HG03558 (cell line): ENCODE data around the gene AARS2.
"Not testable (repeated sequence)": the region's sequence is repeated elsewhere in the genome, so short reads cannot be mapped to it uniquely, and the experiment has no call there.

Source experiments
- ATAC-seq: cut with Tn5 transposase; IDR thresholded peaks from one replicate; pipeline ENCODE4 v1.9.1; 2021; ENCODE audit warnings: moderate number of reproducible peaks; ENCODE audit not compliant: unreplicated experiment; ENCODE audit errors: extremely low read depth

Gene AARS2

DNA sequence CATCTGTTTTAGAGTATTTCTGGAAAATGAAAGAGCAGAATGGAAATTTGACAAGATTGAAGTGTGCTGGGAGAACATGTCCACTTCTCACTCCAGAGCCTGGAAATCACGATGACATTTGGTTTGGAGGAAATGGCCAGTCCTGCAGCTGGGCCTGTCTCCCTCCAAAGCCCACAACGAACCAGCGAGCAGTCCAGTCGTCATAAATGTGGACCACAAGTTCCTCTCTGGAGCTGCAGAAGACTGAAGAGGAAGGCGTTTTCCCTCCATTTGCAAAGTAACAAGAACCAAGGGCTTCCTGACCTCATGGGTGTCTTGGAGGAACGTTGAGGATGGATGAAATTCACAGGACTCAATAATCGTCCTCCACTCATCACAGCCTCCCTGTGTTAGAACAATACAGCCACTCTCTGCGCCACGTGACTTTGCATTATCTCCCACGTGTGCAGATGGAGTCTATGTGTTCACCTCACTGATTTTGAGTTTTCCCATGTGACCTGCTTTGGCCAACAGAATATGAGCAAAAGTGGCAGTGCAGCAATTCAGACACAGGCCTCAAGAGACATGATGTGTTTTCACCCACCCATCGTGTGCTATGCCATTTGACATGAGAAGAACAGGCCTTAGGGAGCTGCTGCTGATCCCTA is 20.2 kb upstream of the AARS2 start:
- no peak for ATAC-seq

DNA sequence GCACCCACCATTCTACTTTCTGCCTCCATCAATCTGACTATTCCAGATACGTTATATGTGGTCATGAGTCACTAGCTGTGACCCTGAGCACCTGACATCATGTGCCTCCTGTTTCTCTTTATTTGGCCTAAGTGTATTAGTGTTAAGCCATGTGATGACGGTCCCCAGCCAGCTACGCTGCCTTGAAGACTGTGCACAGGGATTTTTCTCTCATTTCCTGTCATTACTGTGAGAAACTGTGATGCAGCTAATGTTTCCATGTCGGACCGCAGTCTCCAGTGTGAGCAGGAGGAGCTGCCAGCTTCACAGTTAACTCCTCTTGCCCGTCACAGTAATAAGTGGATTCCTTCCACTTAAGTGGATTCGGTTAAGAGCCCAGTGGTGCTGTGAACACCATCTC is 19.4 kb upstream of the AARS2 start:
- ATAC-seq, result no peak

DNA sequence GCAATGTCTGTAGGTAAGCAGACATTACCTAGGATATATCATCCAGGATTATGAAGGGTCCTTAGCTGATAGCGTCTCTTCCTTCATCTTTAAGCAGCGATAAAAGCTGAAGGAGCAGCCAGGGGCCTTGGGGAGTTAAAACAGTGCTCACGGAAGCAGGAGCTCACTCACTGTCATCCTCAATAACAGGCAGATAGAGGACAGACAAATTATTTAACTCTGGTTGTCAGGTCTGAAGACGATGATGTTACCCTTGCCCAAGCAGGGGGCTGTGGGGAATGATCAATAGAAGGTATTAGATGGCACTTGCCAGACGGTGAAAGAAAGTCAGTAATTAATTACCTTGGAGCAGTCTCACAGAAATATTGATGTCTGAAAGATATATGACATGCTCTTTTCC is 16.7 kb upstream of the AARS2 start:
- no peak for ATAC-seq

DNA sequence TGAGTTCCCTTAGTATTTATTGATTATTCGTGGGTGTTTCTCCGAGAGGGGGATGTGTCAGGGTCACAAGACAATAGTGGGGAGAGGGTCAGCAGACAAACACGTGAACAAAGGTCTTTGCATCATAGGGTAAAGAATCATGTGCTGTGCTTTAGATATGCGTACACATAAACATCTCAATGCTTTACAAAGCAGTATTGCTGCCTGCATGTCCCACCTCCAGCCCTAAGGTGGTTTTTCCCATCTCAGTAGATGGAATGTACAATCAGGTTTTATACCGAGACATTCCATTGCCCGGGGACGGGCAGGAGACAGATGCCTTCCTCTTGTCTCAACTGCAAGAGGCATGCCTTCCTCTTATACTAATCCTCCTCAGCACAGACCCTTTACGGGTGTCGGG is 15.1 kb upstream of the AARS2 start:
- not testable (repeated sequence) for ATAC-seq

DNA sequence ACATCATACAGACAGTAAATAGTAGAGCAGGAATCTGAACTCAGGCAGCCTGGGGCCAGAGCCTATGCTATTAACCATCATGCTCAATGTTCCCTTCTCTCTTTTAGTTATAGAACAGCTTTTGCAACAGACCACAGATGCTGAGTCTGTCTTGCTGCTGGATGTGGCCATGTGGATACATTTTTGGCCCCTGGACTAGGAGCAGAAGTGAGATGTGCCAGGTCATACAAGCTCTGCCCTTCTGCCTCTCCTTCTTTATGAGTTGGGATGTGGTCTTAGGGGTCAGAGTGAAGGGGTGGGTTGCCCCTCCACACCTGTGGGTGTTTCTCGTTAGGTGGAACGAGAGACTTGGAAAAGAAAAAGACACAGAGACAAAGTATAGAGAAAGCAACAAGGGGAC is 14.6 kb upstream of the AARS2 start:
- no peak for ATAC-seq

DNA sequence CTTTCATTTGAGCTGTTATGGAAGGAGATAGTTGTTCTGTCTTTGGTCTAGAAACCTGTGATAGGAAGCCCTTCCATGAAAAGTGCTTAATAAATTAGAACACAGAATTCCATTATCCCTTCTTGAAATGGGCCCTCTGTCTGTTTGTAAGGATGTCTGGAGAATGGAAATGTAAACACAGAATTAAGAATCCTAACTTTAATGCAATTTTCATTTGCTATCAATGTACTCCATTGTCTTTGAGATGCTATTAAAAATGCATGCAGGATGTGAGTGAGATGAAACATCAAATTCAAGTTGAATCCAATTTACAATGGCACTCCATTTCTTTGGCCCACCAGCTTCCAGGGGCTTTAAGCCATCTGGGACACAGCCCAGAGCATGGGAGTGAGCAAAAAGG is 13.9 kb upstream of the AARS2 start:
- ATAC-seq, result no peak

DNA sequence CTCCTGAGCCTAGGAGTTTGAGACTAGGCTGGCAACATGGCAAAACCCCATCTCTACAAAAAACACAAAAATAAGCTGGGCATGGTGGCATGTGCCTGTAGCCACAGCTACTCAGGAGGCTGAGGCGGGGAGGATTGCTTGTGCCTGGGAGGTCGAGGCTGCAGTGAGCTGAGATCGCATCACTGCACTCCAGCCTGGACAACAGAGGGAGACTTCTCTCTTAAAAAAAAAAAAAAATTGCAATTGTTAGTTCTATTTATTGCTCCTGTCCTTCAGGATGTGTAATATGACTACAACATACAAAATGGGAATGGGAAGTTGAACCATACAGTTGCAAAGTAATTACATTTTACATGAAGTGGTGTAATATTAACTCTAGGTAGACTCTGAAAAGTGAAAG is 8.1 kb upstream of the AARS2 start:
- no peak for ATAC-seq

DNA sequence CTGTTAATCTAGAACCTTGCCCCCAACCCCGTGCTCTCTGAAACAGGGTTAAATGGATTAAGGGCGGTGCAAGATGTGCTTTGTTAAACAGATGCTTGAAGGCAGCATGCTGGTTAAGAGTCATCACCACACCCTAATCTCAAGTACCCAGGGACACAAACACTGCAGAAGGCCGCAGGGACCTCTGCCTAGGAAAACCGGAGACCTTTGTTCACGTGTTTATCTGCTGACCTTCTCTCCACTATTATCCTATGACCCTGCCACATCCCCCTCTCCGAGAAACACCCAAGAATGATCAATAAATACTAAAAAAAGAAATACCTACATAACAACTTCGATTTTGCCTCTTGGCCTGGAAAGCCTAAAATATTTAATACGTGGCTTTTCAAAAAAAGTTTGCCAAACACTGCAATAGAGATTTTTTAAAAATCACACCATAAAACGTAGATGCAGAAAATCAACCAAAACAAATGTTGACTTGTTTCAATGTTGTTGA is 4.0 kb upstream of the AARS2 start:
- ATAC-seq, result not testable (repeated sequence)

DNA sequence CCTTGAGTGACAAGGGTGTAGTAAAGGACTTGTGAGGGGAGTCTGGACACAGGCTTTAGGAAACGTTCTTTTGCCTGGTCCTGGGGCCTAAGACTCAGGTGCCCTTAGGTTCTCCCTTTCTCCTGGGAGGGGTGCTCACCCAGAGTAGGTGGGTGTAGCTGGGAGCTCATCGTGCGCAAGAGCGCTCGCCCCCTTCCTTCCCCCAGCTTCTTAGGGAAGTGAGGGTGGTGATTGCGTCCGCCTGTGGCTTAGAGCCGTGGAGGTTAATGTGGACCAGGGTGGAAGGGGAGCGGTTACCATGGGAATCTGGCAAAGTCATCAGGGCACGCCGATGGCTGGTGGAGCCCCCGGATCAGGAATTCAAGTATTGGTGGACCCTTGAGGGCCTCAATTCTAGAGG is 3.3 kb upstream of the AARS2 start:
- no peak for ATAC-seq

DNA sequence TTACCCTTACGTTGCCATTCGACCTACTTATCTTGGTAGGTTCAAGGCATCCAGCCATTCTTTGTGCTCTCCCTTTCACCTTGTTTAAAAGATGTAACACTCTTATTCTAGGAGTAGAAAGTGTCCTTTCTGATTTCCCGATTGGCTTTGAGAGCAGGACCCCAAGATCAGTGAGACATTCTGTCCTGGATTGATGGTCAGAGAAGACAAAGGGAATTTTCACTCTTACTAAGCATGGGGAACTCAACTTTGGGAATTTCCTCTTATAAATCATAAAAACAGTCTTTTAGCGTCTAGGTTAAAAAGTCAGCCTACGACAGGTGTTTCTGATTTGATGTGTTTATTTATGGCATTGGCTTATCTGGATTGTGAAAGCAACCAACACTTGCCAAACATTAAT is 2.8 kb upstream of the AARS2 start:
- ATAC-seq, result no peak

DNA sequence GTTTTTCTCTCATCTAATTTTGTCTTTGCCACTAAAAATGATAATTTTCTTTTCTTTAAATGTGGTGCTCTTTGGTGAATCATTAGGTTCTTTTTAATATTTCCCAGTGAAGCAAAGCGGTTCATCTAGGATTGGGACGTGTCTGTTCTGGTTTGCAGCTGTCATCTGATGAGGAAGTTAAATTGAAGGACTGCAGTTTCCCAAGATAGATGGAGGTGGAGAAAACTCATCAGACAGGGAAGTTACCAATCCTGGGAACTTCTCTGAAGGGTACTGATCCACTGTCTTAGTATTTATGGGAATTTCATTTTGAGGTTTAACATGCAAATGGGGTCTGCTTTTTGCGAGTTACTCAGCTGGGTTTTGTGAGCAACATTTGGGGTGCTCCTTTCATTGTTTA is 2.4 kb upstream of the AARS2 start:
- no peak for ATAC-seq

DNA sequence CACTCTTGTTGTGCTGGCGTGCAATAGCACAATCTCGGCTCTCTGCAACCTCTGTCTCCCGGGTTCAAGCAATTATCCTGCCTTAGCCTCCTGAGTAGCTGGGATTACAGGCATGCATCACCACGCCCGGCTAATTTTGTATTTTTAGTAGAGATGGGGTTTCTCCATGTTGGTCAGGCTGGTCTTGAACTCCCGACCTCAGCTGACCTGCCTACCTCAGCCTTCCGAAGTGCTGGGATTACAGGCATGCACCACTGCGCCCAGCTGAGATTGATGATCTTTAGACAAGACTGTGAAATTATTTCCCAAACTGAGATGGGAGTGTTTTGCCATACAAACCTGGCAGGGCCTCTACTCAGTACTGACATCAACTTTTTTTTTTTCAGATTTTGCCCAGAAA is 1.5 kb upstream of the AARS2 start:
- not testable (repeated sequence) for ATAC-seq

DNA sequence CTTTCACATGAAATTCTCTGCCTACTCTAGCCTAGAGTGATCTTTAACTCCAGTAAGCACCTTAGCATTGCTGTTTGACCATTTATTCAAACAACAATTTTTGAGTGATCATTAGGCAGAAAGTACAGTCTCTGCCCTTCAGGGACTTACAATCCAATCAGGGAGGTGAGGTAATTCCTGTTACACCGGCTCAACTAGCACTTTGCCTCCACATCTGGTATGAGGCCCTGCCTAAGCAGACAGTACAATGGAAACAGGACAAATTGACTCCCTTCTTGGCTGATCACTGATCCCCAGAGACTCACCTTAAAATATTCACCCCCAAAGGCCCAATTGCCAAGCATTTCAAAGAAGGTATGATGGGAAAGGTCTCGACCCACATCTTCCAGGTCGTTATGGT is 1.4 kb downstream of the AARS2 start:
- no peak for ATAC-seq

DNA sequence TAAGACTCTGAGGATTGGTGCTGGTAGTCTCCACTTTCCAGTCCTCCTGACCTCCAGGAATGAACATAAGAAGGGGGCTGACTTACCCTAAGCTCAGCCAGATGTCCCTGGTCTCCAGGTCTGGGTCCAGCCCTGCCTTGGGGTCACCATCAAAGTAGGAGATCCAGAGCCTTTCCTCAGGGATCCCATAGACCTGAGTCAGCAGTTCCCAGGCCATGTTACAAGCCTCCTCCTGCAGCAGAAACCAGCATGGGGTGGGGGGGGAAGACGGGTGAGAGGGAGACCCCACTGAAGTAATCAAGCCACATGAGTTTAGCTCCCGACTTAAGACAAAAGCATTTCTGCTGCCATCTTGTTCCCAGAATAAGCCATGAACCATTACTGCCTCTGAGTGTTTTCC is 1.8 kb downstream of the AARS2 start:
- no peak for ATAC-seq

DNA sequence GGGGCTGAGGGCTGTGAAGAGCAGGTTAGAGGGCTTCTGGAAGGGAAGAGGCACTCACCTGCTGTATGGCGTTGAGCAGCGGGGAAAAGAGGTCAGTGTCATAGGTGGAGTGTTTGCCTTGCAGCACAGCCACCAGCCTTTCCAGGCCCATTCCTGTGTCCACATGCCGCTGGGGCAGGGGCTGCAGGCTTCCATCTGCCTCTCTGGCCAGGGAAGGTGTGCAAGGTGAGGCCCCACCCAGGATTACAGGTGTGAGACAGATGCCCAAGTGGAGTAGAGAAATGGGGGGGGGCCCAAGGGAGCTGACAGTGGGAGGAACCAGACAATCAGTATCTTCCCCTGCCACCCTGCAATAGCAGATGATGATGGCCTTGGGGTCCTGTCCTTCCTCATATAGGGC is 2.9 kb downstream of the AARS2 start:
- ATAC-seq, result no peak

DNA sequence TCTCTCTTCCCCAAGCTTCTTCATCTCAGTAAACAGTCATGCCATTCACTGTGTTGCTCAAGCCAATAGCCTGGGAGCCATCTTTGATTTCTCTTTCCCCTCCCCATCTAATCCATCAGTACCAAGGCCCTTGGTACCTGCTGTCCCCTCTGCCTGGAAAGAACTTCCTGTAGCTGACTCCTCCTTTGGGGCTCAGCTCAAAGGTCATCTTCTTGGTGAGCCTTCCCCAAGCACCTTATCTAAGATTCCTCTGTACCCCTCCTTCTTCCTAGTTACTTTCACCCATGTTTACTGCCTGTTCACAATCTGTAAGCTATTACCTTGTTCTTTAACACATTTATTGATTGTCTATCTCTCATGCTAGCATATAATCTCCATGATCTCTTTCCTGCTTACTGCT is 3.5 kb downstream of the AARS2 start:
- ATAC-seq, result no peak

DNA sequence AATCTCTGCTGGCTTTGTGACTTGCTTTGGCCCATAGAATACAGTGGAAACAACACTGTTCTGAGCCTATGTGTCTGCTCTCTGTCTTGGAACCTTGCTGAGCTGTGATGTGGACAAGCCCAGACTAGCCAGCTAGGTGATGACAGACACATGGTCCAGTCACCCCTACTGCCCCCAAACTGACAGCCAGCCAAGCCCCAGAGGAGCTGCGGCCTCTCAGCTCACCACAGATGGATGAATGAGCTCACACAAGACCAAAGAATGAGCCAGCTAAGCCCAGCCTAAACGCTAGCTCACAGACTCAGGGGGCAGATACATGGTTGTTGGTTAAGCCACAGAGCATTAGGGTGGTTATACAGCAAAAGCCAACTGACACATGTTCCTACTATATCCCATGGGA is 4.1 kb downstream of the AARS2 start:
- ATAC-seq, result no peak

DNA sequence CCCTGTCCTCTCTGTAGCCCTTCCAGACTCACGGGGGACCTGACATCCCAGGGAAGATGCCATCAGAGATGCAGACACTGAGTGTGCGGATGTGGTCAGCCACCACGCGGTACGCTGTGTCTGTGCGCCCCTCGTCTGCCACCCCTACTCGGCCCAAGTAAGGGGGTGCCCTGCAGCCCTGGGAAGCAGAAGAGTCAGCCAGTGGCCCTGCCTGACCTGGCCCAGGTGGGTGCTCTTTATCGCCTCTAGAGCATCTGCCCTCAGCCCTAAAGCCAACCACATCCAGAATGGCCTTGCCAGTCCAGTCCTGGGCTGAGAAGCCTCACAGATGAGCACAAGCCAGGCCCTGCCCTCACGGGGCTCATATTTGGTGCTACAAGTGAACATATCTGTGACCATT is 5.9 kb downstream of the AARS2 start:
- ATAC-seq, result no peak

DNA sequence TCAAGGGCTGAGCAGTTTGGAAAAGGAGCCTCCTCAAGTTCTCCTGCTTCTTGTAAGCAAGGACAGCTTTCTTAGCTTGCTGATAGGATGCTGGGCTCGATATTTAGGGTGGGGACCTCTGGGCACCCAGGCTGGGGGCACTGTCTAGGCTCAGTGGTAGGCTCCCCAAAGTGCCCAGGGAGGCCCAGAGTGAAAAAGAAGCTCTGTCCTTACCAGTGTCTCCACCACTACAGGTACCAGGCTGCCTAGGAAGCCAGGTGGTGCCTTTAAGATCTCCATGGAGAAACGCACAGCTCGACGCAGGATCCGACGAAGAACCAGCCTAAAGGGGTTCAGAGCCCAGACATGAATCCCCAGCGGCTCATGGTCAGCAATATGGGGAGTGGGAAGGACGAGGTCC is 6.4 kb downstream of the AARS2 start:
- no peak for ATAC-seq

DNA sequence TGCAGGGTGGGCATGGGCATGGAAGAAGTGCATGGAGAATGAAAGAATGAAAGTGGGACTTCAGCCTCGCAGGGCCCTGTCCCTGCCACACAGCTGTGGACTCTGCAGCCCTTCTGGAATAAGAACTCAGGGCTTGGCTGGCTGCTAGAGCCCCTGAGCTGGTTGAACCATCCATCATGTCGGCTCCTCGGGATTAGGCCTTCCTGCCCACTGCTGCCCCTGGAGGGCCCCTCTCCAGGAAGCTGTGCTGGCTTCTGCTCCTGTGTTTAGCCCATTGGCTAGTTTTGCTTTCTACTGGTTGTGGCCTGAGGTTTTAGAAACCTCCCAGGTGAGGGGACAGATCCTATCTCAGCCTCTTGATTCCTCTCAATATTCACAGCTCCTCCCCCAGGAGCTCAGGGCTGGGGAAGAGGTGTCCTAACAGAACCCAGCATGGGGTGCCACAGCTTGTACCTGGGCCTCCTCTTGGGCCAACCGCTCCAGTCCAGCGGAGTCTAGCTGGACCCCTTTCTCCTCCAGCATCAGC is 7.9 kb downstream of the AARS2 start:
- ATAC-seq, result no peak

DNA sequence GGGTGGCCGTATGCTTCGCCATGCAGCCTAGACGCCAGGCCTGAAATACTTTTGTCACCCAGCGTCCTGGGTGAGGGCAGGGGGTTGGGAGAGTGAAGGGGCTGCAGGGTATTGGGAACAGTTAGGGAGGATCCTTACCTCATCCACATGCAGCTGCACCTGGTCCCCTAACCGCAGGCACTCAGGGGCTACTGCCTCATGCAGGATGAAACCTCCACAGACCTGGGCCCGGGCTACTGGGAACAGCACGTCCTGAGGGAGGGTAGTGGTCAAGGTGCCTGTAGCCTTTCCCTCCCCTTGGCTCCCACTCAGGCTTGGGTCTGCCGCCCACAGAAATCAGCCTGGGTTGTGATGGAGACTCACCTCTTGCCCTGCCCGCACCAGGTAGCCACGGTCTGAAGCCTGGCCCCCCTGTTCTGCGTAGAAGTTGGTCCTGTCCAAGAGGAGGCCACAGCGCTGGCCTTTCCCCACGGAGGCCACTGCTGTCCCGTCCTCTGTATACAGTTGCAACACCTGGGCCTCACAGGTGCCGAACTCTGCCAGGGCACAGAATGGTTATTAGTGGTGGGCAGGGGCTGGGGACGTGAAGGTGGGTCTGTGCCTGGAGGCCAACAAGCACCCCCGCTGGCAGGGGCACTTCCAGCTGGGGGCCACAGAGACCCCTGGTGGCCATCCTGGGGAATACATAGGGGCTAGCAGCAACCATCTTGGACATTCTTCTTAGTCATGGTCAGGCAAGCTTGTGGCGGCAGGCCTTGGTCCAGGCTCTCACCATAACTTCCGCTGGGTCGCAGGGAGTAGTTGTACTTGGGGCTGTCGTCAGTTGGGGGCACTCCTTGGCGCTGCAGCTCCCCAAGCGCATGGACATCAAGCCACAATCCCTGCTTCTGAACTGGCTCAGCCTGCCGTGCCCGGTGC is 8.6 kb downstream of the AARS2 start:
- no peak for ATAC-seq
